Activated CD8-positive, alpha-beta memory T cell treated with anti-CD3 and anti-CD28 coated beads, Interleukin-2, amount 10 ng/mL, durations not matched to agents 7 days and 5 days (primary cell): ENCODE measurements around the gene MCAT. TPM values are rescaled to one million over a fixed set of nuclear protein-coding genes. Genes with fewer than 3 reads are reported as not detected.

ENCODE experiments used
- total RNA-seq, 2 experiments: library from RNA; stranded (reverse); gene quantifications; one replicate each; pipeline ENCODE4 v1.2.3, GENCODE V29; 2021

MCAT gene
- total RNA-seq, 2 experiments from 2014 or later = 10.7 to 13.2 TPM

Other genes starting within 250 kb of the MCAT start
- gene PACSIN2, start 128.2 kb downstream of the MCAT start, total RNA-seq = 10 to 100 TPM; 32.0 to 39.9 TPM
- 1 to 10 TPM; 9.1 to 9.9 TPM for gene TTLL1, start 54.0 kb downstream of the MCAT start, total RNA-seq
- 1 to 10 TPM; 1.5 to 1.9 TPM for gene BIK, start 32.6 kb downstream of the MCAT start, total RNA-seq
- 100 to 1,000 TPM; 118 to 131 TPM for gene TSPO, start 8.2 kb upstream of the MCAT start, total RNA-seq
- 10 to 100 TPM; 40.3 to 49.7 TPM for gene TTLL12, start 43.7 kb upstream of the MCAT start, total RNA-seq
- gene SCUBE1, start 200.0 kb upstream of the MCAT start, total RNA-seq = 1 to 10 TPM in 1 of 2 experiments, under 1 TPM in 1; 0.40 to 3.0 TPM